IPS DF 6.9 (cell line): ENCODE results near the gene MMAB.

Experiments used
- DNase-seq: peaks from one replicate; pipeline ENCODE4 v3.0.0-alpha.2; 2013; ENCODE audit warnings: low read depth, low spot score
- H3K27ac ChIP-seq: one replicate; pipeline ENCODE4 v1.5.1; 2013; ENCODE audit warnings: low read length, control low read depth
- H3K27me3 ChIP-seq: 2 replicates; pipeline ENCODE4 v1.6.1; 2013; ENCODE audit warnings: mild to moderate bottlenecking, low read length; ENCODE audit not compliant: control insufficient read depth, insufficient read depth
- H3K36me3 ChIP-seq: 2 replicates; pipeline ENCODE4 v1.6.1; 2013; ENCODE audit warnings: low read length; ENCODE audit not compliant: control insufficient read depth, insufficient read depth
- H3K4me1 ChIP-seq: 2 replicates; pipeline ENCODE4 v1.6.1; 2013; ENCODE audit warnings: low read length; ENCODE audit not compliant: control insufficient read depth, insufficient read depth
- H3K4me3 ChIP-seq: 2 replicates; pipeline ENCODE4 v1.5.1; 2013; ENCODE audit warnings: mild to moderate bottlenecking, low read length
- H3K9me3 ChIP-seq: 2 replicates; pipeline ENCODE4 v1.6.1; 2013; ENCODE audit warnings: low read length, inconsistent platforms; ENCODE audit not compliant: control insufficient read depth, insufficient read depth
- WGBS: extraction: QIAGEN DNeasy Blood & Tissue Kit; methylation state at CpG from one replicate; pipeline ENCODE4 v1.1.7; 2013; ENCODE audit warnings: mixed read lengths, missing lambda C conversion rate; ENCODE audit not compliant: insufficient read length, insufficient coverage; 5-methylcytosine and 5-hydroxymethylcytosine counted together

Gene MMAB

DNA sequence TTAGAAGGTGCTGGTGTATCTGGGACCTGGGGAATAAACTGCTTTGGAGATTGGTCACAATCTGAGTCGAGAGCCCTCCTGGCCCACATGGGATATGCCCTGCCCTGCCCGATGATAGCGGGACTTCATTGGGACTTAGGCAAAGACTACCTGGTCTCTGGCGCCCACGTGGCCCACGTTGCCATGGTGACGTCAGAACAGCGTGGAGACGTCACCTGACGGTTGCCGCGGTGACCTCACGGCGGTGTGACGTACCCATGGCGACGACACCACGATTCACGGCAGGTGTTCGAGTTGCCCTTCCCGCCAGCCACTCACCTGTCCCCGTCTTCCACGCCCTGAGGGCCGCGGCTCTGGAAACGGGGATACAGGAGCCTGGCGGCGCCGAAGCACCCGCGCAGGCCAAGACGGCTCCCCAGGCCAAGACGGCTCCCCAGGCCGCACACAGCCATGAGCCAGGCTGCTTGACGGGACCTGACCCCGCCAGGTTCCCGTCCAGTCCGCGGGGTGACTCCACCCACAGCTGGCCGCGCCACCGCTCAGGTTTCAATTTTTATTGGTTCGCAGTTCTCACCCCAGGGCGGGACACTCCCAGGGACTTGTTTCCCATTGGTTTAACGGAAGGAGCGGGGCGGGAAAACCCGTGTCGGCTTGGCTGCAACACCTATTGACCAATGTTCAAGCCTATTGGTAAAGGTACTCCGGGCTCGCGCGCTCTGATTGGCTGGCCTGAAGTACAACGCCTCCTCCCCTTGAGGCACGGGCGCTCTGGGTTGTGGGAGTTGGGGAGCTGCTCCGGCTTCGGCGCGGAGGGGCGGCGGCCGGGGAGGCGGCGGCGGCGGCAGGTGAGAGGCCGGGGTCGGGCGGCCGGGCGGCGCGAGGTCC, at the start of gene MMAB, which contains the start of gene MVK:
Gene MMAB (minus strand): TSS at position 476 of the 885 bp plus-strand sequence. CDS start 24 bp downstream, at position 452.
Gene MVK (plus strand): TSS at position 766 of the 885 bp plus-strand sequence. CDS start 1,029 bp downstream, outside the sequence.
- DNase-seq, result peak; percentile 96
- peak within 1 kb of the TSS; percentile 88; the same call in 1 of the 2 replicates for H3K4me3 ChIP-seq
- no peaks in the 10 kb centered on the region; the same call in 1 of the 2 replicates for H3K27me3 ChIP-seq
- peaks cover 9% of the 10 kb centered on the region; the same call in 1 of the 2 replicates for H3K36me3 ChIP-seq
- WGBS, result no CpG with 5 or more reads among the region's 74 CpGs
- no peaks in the 10 kb centered on the region for H3K4me1 ChIP-seq
- H3K27ac ChIP-seq, result no peak within 1 kb of the TSS
- H3K9me3 ChIP-seq, result no peaks in the 10 kb centered on the region

- WGBS, result no CpG with 5 or more reads among the region's 22 CpGs
- Histone ChIP-seq H3K9me3 (no peaks in the 10 kb centered on the region), H3K4me1 (peaks cover 3% of the 10 kb centered on the region; the same call in 1 of the 2 replicates), H3K36me3 (no peaks in the 10 kb centered on the region), H3K27ac (no peak overlapping the region), H3K4me3 (no peak overlapping the region), H3K27me3 (no peaks in the 10 kb centered on the region)
- DNase-seq, result no peak
Measured at GRCh38 chr12:109621901-109622364, 48.6 kb upstream of the MMAB start.

DNA sequence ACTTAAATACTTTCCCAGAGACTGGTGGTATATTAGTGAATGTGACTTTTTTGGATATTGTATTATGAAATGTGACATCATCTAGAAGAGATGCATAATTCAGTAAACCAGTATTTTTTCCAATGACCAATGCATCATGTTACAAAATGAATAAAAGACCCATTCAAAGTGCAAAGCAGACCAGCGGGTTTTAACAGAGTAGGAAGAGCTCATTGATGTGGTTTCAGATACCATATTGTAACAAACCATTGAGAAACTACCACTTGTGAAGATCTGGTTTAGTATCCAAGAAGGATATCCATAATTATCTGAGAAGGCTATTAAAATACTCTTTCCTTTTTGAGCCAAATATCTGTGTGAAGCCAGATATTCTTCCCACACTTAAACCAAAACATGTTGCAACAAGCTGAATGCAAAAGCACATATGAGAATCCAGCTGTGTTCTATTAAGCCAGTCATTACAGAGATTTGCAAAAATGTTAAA, 47.9 kb upstream of the MMAB start:
- H3K27ac ChIP-seq, result no peak overlapping the region
- H3K36me3 ChIP-seq, result no peaks in the 10 kb centered on the region
- H3K27me3 ChIP-seq, result no peaks in the 10 kb centered on the region
- peaks cover 3% of the 10 kb centered on the region; the same call in 1 of the 2 replicates for H3K4me1 ChIP-seq
- DNase-seq, result no peak
- WGBS, result no CpG with 5 or more reads among the region's 1 CpG
- H3K4me3 ChIP-seq, result no peak overlapping the region
- no peaks in the 10 kb centered on the region for H3K9me3 ChIP-seq

DNA sequence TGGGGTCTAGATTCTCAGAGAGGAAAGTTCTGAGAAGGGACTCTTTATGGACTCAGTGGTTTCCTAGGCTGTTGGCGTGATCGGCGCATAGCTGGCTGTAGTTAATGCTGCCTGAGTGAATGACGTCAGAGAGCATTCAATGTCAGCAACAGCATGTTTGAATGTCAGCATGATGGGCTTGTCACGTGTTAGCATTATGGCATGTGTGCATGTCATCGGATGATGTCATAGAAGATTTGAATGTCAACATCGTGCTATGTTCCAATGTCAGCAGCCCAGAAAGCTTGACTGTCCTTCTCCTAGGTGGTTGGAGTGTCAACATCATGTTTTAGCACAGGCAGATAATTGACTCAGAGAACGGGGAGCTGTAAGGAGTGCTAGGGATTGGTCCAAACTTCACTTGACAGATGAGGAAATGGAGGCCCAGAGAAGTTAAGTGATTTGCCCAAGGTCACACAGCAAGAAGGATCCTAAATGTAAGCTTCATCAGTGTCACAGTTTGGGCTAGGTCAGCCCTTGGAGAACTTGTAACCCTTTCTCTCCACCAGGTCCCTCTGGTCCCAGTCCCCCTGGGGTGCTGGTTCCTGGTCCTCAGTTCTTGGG, 45.8 kb upstream of the MMAB start:
- no CpG with 5 or more reads among the region's 8 CpGs for WGBS
- Histone ChIP-seq H3K4me3 (no peak overlapping the region), H3K27ac (no peak overlapping the region), H3K9me3 (no peaks in the 10 kb centered on the region), H3K4me1 (peaks cover 3% of the 10 kb centered on the region; the same call in 1 of the 2 replicates), H3K27me3 (no peaks in the 10 kb centered on the region), H3K36me3 (no peaks in the 10 kb centered on the region)
- no peak for DNase-seq

GRCh38 chr12:109618082-109618481, 44.8 kb upstream of the MMAB start:
- no peaks in the 10 kb centered on the region for H3K9me3 ChIP-seq
- WGBS, result no CpG with 5 or more reads among the region's 5 CpGs
- H3K27ac ChIP-seq, result no peak overlapping the region
- H3K27me3 ChIP-seq, result no peaks in the 10 kb centered on the region
- no peak overlapping the region for H3K4me3 ChIP-seq
- H3K36me3 ChIP-seq, result no peaks in the 10 kb centered on the region
- peaks cover 3% of the 10 kb centered on the region; the same call in 1 of the 2 replicates for H3K4me1 ChIP-seq
- DNase-seq, result no peak

DNA sequence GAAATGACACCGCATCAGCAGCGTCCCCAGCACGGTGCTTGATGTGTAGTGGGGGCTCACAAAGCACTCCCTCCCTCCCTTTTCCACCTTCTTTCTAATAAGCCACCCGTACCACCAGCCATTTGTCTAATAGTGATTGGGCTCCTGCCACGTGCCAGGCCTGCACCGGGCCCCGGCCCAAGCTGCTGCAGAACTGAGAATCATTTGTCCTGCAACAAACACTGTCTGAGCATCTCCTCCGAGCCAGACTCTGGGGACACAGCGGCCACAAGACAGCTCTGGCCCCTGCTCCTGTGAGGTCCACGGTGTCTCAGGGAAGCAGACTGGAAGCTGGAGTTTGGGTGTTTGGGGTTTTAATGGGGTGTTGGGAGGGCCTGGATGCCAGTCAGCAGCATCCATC, 44.2 kb upstream of the MMAB start:
- no peak for DNase-seq
- Histone ChIP-seq H3K27me3 (no peaks in the 10 kb centered on the region), H3K27ac (no peak overlapping the region), H3K9me3 (no peaks in the 10 kb centered on the region), H3K4me3 (no peak overlapping the region), H3K4me1 (peaks cover 4% of the 10 kb centered on the region; the same call in 1 of the 2 replicates), H3K36me3 (no peaks in the 10 kb centered on the region)
- WGBS, result no CpG with 5 or more reads among the region's 10 CpGs

- H3K9me3 ChIP-seq, result no peaks in the 10 kb centered on the region
- no peak for DNase-seq
- no peak overlapping the region for H3K4me3 ChIP-seq
- WGBS, result no CpG with 5 or more reads among the region's 14 CpGs
- H3K27ac ChIP-seq, result no peak overlapping the region
- 0 out of 2 replicates have a peak, but pooled peaks cover 1% of the 10 kb centered on the region for H3K4me1 ChIP-seq
- no peaks in the 10 kb centered on the region for H3K27me3 ChIP-seq
- no peaks in the 10 kb centered on the region for H3K36me3 ChIP-seq
Measured at GRCh38 chr12:109615556-109616229, 42.4 kb upstream of the MMAB start.

- Histone ChIP-seq H3K4me1 (0 out of 2 replicates have a peak, but pooled peaks cover 1% of the 10 kb centered on the region), H3K9me3 (no peaks in the 10 kb centered on the region), H3K4me3 (no peak overlapping the region), H3K27me3 (no peaks in the 10 kb centered on the region), H3K36me3 (no peaks in the 10 kb centered on the region), H3K27ac (no peak overlapping the region)
- WGBS, result no CpG with 5 or more reads among the region's 26 CpGs
- DNase-seq, result no peak
Measured at GRCh38 chr12:109613649-109614455, 40.5 kb upstream of the MMAB start.

- Histone ChIP-seq H3K36me3 (no peaks in the 10 kb centered on the region), H3K4me1 (0 out of 2 replicates have a peak, but pooled peaks cover 1% of the 10 kb centered on the region), H3K27me3 (no peaks in the 10 kb centered on the region), H3K27ac (no peak overlapping the region), H3K4me3 (no peak overlapping the region), H3K9me3 (no peaks in the 10 kb centered on the region)
- no CpG with 5 or more reads among the region's 5 CpGs for WGBS
- no peak for DNase-seq
Measured at GRCh38 chr12:109612975-109613502, 39.7 kb upstream of the MMAB start.
